HG03342 (cell line): ENCODE data around the gene C12orf43.

ENCODE experiments used
- ATAC-seq: cut with Tn5 transposase; IDR thresholded peaks from one replicate; pipeline ENCODE4 v1.9.1; 2021; ENCODE audit warnings: mild to moderate bottlenecking, moderate library complexity; ENCODE audit not compliant: unreplicated experiment

The C12orf43 gene

DNA sequence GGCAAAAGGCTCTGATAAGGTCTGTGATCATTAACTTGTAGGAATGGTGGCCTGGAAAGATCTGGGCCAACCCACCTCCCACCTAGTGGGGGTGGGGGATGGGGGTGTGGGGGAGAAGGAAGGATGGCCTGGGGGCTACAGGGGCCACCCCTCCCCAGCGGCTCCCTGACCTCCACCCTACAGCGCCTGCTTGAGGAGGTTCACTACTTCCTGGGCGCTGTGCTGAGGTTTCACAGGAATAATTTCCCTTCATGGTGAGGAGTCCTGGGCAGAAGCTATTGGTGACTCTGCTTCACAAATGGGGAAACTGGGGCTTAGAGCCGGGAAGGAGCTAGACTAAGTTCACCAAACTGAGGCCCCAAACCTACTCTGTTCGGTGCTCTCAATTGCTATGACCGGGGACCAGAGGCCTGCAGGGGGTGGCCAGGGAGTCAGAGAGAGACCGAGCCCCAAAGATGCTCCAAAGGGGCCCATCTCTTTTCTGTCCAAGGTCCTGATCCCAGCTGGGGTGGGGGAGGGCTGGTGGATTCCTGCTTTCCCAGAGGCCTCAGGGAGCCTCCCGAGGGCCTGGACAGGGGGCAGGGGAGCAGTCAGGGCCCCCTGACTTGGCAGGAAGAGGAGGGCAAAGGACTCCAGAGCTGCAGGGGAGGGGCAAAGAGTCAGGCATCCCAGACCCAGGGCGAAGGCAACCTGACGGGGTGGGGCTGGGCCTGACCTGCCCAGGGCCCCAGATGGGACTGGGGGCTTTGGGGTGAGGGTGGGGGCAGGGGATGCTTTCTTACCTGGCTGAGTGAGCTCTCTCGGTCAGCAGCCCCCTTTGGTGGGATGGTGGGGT lies 36.2 kb downstream of the C12orf43 start:
- no peak for ATAC-seq

DNA sequence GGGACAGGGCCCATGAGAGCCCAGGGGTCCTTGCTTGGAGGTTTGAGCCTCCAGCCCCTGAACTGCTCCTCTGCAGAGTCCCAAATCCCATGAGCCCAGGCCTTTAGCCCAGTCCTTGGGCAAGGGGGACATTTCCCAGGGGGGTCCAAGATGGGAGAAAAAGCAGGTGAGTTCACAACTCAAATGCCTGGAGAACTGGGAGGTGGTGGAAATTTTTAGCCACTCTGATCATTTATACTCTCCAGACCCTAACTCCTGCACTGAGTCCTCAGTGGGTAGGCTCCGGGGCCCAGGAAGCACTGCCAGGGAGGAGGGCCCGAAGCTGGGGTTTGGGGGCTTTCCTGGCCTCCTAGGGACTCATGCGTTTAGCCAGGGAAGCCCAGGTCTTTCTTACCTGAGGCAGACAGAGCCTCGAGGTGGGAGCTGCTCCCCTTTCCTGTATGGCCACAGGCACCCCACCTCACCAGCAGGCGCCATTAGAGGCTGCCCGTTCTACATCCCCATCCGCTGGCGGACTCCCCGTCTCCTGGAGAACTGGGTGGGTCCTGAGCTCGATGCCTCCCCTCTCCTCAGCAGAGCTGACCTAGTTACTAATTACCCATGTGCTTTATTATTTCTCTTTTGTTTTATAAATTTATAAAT lies 36.9 kb downstream of the C12orf43 start:
- no peak for ATAC-seq

- no peak for ATAC-seq
These were observed 37.7 kb downstream of the C12orf43 start, which contains the start of gene HNF1A for GRCh38 chr12:120978296-120979219. TSS of gene HNF1A (plus strand) at chr12:120978543. CDS start at chr12:120978769, 226 bp downstream.

DNA sequence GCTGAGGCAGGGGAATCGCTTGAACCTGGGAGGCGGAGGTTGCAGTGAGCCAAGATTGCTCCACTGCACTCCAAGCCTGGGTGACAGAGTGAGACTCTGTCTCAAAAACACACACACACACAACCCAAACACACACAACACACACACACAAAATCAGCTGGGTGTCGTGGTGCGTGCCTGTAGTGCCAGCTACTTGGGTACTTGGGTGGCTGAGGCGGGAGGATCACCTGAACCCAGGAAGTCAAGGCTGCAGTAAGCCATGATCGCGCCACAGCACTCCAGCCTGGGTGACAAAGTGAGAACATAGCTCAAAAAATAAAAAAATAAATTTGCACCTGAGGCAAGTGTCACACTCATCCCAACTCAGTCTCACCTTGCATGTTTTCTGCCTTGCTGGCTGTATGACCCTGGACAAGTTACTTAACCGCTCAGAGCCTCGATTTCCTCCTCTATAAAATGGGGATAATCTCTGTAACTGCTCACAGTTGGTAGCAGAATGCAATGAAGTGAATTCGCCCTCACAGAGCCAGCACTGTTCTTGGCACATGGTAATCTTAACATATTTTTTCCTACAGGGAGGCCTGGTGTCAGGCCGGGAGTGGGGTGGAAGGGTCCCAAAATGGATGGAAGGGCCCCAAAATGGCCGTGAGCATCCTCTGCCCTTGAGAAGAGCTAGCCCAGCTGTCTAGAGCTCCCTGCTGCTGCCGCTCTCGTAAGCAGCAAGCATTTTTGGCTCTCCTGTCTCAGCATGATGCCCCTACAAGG lies 38.6 kb downstream of the C12orf43 start:
- no peak for ATAC-seq

DNA sequence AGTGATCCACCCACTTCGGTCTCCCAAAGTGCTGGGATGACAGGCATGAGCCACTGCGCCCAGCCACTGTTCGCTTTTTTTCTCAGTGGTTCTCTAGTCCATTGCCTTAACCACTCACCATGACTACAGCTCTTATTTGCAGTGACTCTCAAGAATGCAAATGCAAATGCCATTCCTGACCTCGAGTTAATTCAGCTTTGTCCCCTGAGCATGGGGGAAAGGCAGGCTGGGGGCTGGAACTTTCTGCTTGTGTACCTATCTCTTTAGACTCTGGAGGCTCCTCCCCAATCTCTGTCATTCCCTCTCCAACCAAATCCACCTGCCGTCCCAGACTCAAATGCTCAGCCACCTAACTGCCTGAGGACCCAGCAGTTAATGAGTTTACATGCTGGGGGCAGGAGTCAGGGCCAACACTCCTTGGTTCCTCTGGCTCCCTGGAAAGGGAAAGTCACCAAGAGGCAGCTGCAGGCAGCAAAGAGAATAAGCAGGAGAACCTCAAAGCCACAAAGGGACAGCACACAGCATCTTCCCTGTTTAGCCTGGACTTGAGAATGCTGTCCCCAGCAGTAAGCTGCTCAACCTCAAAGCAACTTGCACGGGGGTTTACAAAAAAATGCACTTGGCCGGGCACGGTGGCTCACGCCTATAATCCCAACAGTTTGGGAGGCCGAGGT lies 43.3 kb downstream of the C12orf43 start:
- no peak for ATAC-seq

GRCh38 chr12:120971299-120972180 lies 44.7 kb downstream of the C12orf43 start:
- no peak for ATAC-seq

DNA sequence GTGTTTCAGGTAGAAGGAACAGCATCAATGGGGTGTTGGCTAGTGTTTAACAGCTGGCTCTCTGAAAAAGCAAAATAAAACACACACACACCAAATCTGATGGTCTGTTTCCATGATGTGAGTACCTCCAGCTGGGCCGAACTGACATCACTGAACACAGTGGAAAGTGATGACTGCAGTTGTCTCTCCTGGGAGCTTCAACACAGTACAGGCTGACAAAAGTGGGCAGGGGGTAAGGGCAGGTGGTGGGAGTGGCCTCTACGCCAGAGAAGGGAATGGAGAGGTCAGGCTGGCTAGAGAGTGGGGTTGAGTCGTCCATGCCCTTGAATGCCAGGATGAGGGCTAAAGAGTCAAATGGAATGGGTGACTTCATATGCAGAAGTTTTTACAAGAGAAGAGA lies 46.0 kb downstream of the C12orf43 start:
- ATAC-seq: no peak

DNA sequence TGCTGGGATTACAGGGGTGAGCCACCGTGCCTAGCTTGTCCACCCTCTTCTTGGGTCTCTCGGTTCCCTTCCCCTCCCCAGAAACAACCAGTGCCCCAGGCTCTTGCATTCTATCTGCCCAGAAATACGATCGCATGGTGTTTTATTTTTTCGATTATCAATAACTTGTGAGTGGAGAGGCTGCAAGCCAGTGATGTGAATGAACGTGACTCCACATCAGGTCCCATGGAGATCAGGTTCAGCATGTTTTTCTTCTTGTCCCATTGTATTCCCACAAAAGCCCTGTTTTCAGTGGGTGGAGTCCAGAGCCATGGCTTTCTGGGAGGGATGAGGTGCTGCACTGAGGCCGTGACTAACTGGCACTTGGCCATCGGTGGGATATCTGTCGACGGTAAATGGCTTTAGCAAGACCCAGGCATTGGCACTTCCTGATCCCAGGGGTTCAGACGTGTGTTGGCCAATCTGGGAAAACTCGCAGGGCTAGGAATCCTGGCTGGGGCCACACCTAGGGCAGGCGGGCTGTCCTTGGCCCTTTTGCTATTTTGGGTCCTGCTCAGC lies 50.7 kb downstream of the C12orf43 start:
- ATAC-seq: no peak

DNA sequence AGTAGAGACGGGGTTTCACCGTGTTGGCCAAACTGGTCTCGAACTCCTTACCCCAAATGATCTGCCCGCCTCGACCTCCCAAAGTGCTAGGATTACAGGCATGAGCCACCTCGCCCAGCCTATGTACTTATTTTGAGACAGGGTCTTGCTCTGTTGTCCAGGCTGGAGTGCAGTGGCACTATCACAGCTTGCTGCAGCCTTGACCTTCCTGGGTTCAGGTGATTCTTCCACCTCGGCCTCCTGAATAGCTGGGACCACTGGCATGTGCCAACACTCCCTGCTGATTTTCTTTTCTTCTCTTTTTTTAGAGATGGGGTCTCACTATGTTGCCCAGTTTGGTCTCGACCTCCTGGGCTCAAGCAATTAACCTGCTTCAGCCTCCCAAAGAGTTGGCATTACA lies 52.0 kb downstream of the C12orf43 start:
- no peak for ATAC-seq

GRCh38 chr12:120962532-120963020 lies 53.7 kb downstream of the C12orf43 start:
- no peak for ATAC-seq

- no peak for ATAC-seq
These were observed 54.4 kb downstream of the C12orf43 start for GRCh38 chr12:120961604-120962531.

DNA sequence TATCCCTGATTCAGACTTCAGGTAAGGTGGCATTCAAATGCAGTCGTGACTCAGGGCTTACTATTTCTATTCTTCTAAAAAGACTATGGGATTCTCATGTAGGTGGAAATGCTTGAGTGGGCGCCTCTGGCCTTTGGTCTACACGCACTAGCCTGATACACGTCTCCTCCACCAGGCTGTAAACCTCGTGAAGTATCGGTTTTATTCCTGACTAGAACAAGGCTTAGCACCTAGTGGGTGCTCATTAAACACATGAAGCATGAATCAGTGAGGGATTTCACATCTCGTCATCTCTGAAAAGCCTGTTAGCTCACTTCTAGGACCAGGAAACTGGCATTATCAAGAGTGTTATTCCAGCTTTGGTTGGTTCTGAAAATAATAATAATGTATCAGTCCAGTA lies 55.6 kb downstream of the C12orf43 start:
- no peak for ATAC-seq

DNA sequence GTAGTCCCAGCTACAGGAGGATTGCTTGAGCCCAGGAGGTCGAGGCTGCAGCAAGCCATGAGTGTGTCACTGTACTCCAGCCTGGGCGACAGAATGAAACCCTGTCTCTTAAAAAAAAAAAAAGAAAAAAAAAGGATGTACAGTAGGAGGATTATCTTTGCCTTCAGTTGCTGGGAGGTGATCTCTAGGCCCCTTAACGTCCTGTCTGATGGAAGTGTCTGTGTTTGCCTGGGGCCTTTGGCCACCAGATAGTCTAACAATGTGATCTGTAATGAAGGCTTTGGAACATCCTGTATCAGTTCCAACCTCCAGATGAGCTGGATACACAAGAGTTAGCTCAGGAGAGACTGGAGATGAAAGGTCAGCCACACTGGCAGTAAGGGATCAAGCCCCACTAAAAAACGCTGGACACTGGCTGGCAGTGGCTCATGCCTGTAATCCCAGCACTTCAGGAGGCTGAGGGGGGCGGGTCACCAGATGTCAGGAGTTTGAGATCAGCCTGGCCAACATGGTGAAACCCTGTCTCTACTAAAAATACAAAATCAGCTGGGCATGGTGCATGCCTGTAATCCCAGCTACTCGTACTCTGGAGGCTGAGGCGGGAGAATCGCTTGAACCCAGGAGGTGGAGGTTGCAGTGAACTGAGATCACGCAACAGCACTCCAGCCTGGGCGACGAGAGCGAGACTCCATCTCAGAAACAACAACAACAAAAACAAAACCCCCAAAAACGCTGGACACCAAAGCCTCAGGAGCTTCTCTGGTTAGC lies 57.0 kb downstream of the C12orf43 start:
- no peak for ATAC-seq

- no peak for ATAC-seq
These were observed 59.5 kb downstream of the C12orf43 start for GRCh38 chr12:120956579-120957300.

DNA sequence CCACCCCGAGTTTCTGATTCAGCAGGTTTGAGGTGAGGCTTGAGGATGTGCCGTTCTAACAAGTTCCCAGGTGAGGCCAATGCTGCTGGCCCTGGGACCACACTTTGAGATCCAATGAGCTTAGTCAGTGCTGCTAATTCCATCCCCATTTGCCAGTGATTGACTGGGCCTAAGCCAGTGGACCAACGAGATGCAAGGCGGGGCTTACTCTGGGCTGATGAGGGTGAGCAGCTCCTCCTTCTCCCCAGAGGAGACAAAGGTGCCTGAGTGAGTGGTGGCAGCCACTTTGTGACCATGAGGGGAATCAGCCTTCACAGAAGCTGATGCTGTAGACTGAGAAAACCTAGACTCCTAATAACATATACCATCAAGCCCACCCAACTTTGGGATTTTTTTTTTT lies 61.1 kb downstream of the C12orf43 start:
- no peak for ATAC-seq

GRCh38 chr12:120950807-120951206 lies 65.5 kb downstream of the C12orf43 start:
- ATAC-seq: no peak
